NT2/D1 (cell line): Measurements from ENCODE around the gene LARP1.

ENCODE experiments used
- YY1 ChIP-seq: IDR thresholded peaks from 2 replicates; pipeline ENCODE4 v1.6.1; 2011; ENCODE audit not compliant: insufficient read length, insufficient read depth
- ZNF274 ChIP-seq: IDR thresholded peaks from 2 replicates; pipeline ENCODE4 v1.6.1; 2011; ENCODE audit warnings: mild to moderate bottlenecking, low read depth, low read length

GRCh38 chr5:154766558-154767281 is 11.5 kb downstream of the LARP1 start:
- no peak for TF ChIP-seq ZNF274
- TF ChIP-seq YY1: no peak
